Amniotic epithelial cell (primary cell): ENCODE results near the gene LCE7A.

Experiments used
- DNase-seq: peaks from one replicate; pipeline ENCODE4 v3.0.0-alpha.2; 2010; ENCODE audit warnings: low read depth

The LCE7A gene

DNA sequence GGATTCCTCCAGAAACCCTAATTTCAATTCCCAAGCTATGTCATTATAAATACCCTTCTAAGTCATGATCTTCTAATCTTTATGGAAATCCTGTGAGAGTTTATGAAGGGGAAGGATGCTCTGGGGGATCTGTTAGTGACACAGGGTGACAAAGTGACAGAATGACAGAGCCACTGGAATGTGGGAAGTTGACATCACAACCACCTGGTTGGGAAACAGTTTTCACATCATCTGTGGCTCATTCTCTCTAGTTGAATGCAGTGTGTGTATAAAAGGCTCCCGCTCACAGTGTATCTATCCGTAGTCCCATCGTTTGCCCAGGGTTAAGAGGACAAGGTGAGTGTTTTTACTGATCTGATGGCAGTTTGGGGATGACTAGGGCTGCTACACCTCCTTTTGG is at the start of gene LCE7A:
LCE7A (plus strand) TSS at position 301 of the 400 bp plus-strand sequence. CDS start 702 bp downstream, outside the sequence.
- no peak for DNase-seq

DNA sequence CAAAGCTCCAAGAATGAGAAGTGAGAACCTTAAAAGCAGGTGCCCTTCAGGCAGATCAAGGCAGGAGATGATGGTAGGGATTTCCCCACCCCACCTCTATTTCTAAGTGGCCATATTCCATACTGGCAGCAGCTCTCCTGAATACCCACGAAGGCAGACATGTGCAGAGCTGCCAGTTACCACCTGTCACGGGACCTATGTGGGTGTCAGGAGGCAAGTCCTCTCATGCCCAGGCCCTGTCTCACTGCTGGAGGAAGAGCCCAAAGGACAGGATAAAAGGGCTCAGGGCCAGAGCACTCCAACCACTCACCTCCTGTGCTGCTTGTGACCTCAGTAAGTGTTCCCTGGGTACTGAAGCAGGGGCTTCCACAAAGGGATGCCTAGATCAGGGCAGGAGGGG is 48.7 kb upstream of the LCE7A start:
- DNase-seq: no peak

- no peak for DNase-seq
Measured at GRCh38 chr1:152811671-152812070, 48.1 kb upstream of the LCE7A start, which contains the start of gene LCE1B. Gene LCE1B (plus strand): TSS chr1:152811971. CDS start chr1:152812447, 476 bp downstream.

DNA sequence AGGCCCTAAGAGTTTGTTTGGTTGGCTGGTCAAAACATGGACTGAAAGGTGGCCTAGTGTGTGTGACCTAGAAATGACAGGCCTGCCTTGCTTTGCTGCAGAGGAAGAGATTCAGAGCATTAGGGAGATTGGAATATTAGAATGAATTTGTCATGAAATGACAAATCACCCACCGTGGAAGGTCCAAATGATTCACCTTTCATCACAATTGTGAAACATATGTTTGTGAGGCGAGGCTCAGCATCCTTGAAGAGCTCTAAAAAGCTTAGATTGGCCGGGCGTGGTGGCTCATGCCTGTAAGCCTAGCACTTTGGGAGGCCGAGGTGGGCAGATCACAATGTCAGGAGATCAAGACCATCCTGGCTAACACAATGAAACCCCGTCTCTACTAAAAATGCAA is 42.5 kb upstream of the LCE7A start:
- no peak for DNase-seq

DNA sequence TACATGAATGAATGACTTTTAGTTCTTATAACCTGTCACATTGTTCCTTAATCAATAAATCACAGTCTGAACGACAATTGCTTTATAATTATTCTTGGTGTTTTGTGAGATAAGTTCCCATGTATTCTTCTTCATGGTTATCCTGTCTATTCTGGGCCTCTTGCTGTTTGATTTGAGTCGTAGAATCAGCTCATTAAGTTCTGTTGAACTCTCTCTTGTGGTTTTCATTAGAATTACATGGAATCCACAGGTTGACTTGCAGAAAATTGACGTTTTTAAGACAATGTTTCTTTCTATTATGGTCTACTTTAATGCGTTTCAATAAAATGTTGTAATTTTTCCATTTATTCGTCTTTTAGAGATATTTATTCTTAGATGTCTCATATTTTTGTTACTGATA is 36.5 kb upstream of the LCE7A start:
- DNase-seq: no peak

- DNase-seq: no peak
Measured at GRCh38 chr1:152824964-152825363, 34.8 kb upstream of the LCE7A start.

- DNase-seq: no peak
Measured at GRCh38 chr1:152827173-152827572, 32.6 kb upstream of the LCE7A start, which contains the start of gene LCE1A. Gene LCE1A (plus strand): TSS chr1:152827473. CDS start chr1:152827473, 0 bp downstream.

GRCh38 chr1:152836870-152837269 is 22.9 kb upstream of the LCE7A start:
- no peak for DNase-seq

GRCh38 chr1:152842556-152842955 is 17.2 kb upstream of the LCE7A start, which contains the start of gene LCE6A:
Gene LCE6A (plus strand): TSS chr1:152842856. CDS start chr1:152843521, 665 bp downstream.
- DNase-seq: no peak

DNA sequence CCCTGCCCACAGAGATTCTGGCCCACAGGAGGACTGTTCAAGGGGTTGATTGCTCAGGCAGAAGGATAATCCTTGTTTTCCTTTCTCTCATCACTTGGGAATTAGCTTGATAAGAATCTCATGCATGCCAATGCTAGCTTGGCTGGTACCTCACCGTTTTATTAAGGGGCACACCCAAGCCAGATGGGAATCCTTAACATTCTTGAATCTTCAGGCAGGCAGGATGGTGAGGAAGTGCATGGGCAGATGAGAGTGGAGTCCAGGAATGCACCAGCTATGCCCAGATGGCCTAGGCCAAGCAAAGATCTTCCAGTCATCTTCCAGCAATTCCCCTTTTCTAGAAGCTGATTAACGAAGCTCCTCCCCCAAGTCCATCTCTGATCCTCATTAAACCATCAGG is 4.1 kb upstream of the LCE7A start:
- DNase-seq: no peak

GRCh38 chr1:152858062-152858461 is 1.7 kb upstream of the LCE7A start:
- DNase-seq: no peak

DNA sequence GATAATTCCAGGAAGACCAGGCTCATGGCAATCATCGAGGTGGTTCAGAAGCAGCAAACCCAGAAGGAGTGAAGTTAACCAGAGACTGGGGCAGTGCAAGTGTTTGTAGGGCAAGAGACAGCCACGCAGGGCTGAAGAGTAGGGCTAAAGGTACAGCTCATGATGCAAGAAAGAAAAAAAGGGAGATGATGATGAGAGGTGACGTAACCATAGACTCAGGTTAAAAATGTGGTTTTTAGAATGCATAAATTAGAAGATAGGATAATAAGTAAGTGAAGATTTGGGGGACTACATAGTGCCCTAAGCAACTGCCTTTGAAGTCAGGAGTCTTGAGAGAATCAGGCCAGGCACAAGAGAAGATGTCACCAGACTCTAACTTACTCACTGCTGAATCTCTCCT is 333 bp downstream of the LCE7A start:
- DNase-seq: no peak

GRCh38 chr1:152861374-152861773 is 1.6 kb downstream of the LCE7A start:
- DNase-seq: no peak

DNA sequence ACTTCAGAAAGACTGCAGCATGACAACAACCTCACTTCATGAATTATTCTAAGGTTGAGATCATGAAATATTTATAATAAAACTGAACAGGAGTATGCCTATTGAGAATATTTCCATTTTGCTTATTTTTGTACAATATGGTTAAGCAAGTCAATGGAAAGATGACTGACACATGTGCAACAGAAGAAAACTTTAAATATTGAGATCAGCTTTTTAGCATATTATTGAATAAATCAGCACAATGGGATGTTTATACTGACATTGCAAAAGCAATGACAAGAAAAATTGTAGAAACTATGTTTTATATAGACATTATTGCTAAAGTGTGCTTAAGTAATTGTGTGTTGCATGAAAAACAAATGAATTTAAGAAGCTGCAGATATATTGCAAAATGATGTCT is 4.6 kb downstream of the LCE7A start:
- DNase-seq: no peak

- DNase-seq: no peak
Measured at GRCh38 chr1:152866321-152866720, 6.5 kb downstream of the LCE7A start.

GRCh38 chr1:152869808-152870419 is 10.1 kb downstream of the LCE7A start:
- DNase-seq: peak; percentile 36

GRCh38 chr1:152870831-152871730 is 11.3 kb downstream of the LCE7A start:
- peak; percentile 12 for DNase-seq

GRCh38 chr1:152871731-152872126 is 11.9 kb downstream of the LCE7A start:
- DNase-seq: no peak

- DNase-seq: no peak
Measured at GRCh38 chr1:152873495-152873894, 13.7 kb downstream of the LCE7A start.

DNA sequence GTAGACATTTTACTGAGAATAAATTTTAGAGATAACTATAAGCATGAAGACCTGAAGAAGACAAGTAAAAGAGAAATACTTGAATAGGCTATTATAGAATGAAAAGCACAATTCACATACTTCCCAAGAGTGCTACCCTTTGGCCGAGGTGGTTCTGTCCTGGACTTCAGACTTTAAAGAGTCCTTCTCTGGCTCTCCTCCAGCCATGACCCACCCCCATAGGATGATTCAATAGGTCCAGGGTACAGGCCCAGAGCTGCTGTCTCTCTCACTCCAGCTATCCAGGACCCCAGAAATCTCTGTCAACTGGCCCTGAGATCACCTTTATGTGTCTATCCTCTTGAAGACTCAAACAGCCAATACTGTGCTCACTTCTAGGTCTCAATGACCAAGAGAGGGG is 17.0 kb downstream of the LCE7A start:
- no peak for DNase-seq

- no peak for DNase-seq
Measured at GRCh38 chr1:152878042-152878441, 18.2 kb downstream of the LCE7A start, which contains the start of gene SMCP. Gene SMCP (plus strand): TSS chr1:152878322. CDS start chr1:152884423, 6,101 bp downstream.

DNA sequence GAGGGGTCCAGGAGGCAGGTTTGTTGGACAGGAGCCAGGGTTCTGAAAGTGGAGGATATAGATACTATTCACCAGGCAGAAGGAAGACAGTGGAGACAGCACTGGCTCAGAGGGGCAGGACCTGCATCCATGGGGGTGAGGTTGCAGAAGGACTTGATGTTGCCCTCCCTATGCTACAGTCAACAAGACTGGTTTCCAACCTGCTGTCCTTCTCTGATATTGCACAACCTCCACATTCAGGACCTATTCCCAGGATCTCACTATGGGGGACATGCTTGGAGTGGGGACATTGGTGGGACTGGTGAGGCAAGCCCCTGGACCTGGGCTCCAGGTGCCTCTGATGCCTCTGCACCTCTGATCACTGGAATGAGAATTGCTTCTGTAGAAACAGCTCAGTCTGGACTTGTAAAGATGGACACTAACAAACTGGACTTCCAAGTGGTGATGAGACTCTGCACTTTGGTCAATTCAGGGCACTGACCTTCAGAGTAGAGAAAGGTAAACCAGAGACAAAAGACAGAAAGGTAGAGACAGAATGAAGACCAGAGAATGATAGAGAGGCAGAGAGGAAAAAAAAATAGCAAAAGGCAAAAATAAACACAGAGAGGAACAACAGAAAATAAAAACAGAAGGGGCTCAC is 19.9 kb downstream of the LCE7A start:
- no peak for DNase-seq

DNA sequence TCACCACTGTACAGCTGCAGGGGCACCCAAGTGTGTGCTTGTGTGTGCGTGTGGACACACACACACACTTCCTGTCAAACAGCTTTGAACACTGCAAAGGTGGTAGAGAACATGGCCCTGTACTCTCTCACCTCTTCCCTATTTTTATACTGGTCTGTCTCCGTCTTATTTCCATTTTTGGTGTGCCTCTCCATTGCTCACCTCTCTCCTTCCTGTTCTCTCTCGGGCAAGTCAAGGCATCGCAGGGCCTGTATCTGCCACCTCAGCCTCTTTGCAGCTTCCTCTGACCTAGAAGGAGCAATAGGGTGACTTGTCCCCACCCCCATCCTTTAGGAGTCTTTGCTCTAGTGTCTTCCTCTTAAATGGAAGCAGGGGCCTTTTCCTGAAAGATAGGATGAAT is 20.5 kb downstream of the LCE7A start:
- no peak for DNase-seq
